ENCODE measurements around the gene ATP6V1E1. TPM values are rescaled to one million over a fixed set of nuclear protein-coding genes. Genes with fewer than 3 reads are reported as not detected.

The ATP6V1E1 gene
- total and polyA plus RNA-seq, 2 of the 13 experiments (the other 11 are each of a cell fraction or from before 2014, with no cell fraction given): 69.3 to 90.9 TPM

- TF ChIP-seq RBAK (CRISPR knock-in tag; IDR thresholded peaks at IDR 0.05) (no peak), NCOA2 (CRISPR knock-in tag; IDR thresholded peaks at IDR 0.05) (peak; percentile 34; the same call in 1 of the 2 replicates)
Measured at GRCh38 chr22:17562906-17563870, 65.4 kb downstream of the ATP6V1E1 start, which contains the start of gene SLC25A18 (continued).

GRCh38 chr22:17559188-17559587 lies 69.4 kb downstream of the ATP6V1E1 start:
- H3K4me2 ChIP-seq (ENCODE audit: low read depth, low read length): no peak overlapping the region
- BruUV-seq (replicated peaks): no TSS peak
- TF ChIP-seq SAP130 (CRISPR knock-in tag; IDR thresholded peaks at IDR 0.05; ENCODE audit: low read depth) (no peak), HINFP (CRISPR knock-in tag; IDR thresholded peaks at IDR 0.05; ENCODE audit: low read depth) (no peak), HNF1B (CRISPR knock-in tag; IDR thresholded peaks at IDR 0.05) (no peak)
- intact Hi-C loops (cut with micrococcal nuclease; ENCODE audit: unreplicated experiment): loop anchor here (5.0 kb wide), 2 partner anchors 78 to 183 kb away; partner anchors contain the start of gene BCL2L13
- FAIRE-seq (no peak), ATAC-seq (no peak), DNase-seq (ENCODE audit: low spot score) (no peak)
- H3K9ac ChIP-seq (ENCODE audit: insufficient read depth, low read depth, low read length): no peak overlapping the region
- H3K4me3 ChIP-seq (replicated peaks in 1 of 3; ENCODE audit: insufficient read depth in 1 of 3, low read depth in 2 of 3, low read length in 3 of 3): no peak overlapping the region
- H3K27me3 ChIP-seq (ENCODE audit: control insufficient read depth in 1 of 2, insufficient read depth in 2 of 2, low read length in 2 of 2): peaks cover 0 to 20% of the 10 kb centered on the region in 2 experiments; a peak in 1 of 5 replicates
- POLR2A ChIA-PET: interaction anchor here (1.2 kb wide), 1 partner anchor 80 kb away, joined by 6 read pairs; no protein-coding TSS in a partner anchor
- no peak overlapping the region for H2AFZ ChIP-seq (ENCODE audit: low read length)
- no peaks in the 10 kb centered on the region for H3K9me3 ChIP-seq (ENCODE audit: low read length)
- H3K79me2 ChIP-seq (ENCODE audit: insufficient read depth, low read length): no peaks in the 10 kb centered on the region
- whole genome bisulfite sequencing (ENCODE audit: low lambda C conversion rate): 82% methylated on average over 10 of the region's 10 CpGs
- no peaks in the 10 kb centered on the region for H4K20me1 ChIP-seq (ENCODE audit: insufficient read depth, low read length)
- CTCF ChIA-PET (ENCODE audit: low intra/inter-chr PET ratio, low total read pairs): no interaction called here
- H3K36me3 ChIP-seq (replicated peaks in 1 of 2; ENCODE audit: control insufficient read depth in 1 of 2, insufficient read depth in 2 of 2, low read length in 2 of 2): no peaks in the 10 kb centered on the region
- in situ Hi-C loops (cut with HindIII; ENCODE audit: extremely low pct_ligation_motif_present, low pct_unique_long_range_greater_than_20kb): no loop called here
- H3K27ac ChIP-seq (ENCODE audit: extremely low read length, insufficient read depth, low read length): no peak overlapping the region
- peaks cover 29% of the 10 kb centered on the region for H3K4me1 ChIP-seq (ENCODE audit: insufficient read depth, low read length)

Data from HepG2 (cell line).